Left renal cortex interstitium (tissue), 4 donors: Measurements from ENCODE around the gene CNN2. TPM values are rescaled to one million over a fixed set of nuclear protein-coding genes. Genes with fewer than 3 reads are reported as not detected.

ENCODE experiments used
- DNase-seq, 4 donors: peaks; one replicate each; pipeline ENCODE4 v3.0.0-alpha.2; 2013; ENCODE audit warnings: low read depth in 4 of 4, low spot score in 2 of 4, missing footprints in 1 of 4
- polyA plus RNA-seq, 4 donors: library from polyadenylated mRNA; unstranded; fragments of 120-200 nt; gene quantifications; one replicate each; pipeline ENCODE4 v1.2.1, GENCODE V29; 2013; ENCODE audit not compliant: insufficient read length in 4 of 4

Gene CNN2
- polyA plus RNA-seq, result 100 to 1,000 TPM; 163 to 215 (median 186) TPM

DNA sequence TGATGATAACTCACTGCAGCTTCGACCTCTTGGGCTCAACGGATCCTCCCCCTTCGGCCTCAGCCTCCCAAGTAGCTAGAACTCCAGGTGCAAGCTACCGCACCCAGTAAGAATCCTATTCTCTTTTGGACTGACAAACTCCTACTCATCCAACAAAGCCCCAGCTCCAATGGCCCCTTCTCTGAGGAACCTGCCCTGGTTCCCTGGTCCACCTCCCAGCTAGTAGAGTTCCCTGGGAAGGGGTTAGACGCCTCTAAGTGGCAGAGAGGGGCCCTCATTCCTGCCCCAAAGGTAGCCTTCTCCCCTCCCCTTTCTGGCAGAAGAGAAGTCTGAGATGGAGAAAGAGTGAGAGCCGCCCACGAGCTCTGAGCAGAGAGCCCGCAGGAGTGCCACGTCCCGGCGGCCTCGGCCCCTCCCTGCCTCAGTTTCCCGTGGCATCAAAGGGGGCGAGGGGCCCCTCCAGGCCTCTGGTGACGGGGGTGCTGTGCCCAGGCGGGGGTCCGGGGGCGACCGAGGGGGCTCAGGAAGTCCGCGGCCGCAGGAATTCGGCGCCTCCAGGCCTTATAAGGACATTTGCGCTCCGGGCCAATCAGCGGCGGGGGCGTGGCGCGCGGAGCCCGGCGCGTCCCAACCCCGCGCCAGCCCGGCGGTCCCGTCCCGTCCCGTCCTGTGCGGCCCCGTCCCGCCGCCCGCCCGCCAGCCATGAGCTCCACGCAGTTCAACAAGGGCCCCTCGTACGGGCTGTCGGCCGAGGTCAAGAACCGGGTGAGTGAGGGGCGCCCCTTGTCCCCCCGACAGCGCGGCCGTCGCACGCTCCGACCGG, at the start of gene CNN2:
CNN2 (plus strand) TSS at position 649 of the 823 bp plus-strand sequence; CDS start at position 703, 54 bp downstream.
- peak in 1 of 4 donors; percentile 73 for DNase-seq

DNA sequence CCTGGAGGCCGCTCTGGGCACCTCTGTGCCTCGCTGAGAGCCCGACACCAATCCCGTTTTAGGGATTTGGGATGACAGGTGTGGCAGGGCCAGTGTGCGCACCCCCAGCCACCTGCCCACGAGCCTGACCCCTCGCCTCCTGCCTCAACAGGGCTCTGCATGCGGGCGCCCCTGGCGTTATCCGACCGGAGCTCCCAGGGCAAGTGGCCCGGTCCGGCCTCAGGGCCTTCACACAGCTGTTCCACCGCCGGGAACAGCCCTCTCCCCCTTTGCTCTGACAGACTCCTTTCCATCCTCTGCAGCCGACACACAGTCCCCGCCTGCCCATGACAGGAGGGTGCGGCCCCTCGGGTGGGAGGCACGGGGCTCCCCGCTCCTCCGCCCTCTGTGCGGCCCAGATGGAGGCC, 49.3 kb upstream of the CNN2 start:
- DNase-seq, result no peak

DNA sequence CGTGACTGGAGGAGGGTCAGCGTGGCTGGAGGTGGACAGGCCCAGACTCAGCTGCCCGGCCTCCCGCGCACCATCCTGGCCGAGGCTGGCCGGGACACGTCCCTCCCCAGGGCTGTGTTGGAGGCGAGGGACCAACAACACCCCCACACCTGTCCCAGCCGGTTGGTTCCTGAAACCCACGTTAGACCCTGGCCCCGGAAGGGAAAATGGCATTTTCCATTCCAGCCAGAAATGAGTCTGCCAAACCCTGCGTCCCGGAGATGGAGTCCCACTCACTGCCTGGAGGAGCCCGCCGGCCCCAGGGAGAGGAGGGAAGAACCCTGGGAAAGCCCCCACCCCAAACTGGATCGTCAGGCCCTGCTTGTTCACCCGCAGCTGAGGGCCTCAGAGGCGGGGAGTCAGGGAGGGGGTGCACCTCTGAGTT, 47.1 kb upstream of the CNN2 start:
- DNase-seq, result no peak

DNA sequence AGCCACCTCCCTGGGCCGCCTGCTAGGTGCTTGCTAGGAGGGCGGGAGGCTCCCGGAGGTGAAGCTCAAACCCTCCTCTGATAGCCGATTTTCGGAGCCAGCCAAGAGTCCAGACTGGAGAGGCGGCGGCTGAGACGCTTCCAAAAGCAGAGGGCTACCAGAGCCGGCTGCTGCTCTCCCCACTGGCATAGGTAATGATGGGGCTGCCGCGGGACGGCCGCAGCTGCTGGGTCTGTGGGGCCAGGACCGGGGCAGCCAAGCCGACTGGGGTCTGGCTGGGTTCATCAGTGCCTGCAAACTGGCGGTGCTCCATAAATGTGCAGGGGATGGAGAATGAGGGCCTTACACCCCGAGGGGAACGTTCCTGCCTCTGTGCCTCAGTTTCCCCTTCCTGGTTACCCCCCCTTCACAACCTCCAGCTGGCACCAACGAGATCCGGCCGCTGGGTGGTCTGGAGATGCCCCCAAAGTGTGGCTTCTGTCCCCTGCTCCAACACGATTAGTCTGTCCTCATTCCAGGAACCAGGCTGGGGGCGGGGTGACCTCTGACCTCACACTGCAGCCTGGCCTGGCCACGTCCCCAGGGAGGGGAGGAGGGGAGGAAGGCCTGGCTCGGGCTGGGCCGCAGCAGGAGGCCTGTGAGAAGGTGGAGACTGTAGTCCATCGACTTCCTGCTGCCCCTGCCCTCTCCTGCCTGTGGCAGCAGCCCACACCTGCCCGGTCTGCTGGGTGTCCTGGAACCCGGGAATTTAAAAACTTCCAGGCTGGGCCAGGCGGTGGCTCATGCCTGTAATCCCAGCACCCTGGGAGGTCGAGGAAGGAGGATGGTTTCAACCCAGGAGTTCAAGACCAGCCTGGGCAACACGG, 46.0 kb upstream of the CNN2 start:
- DNase-seq, result no peak

DNA sequence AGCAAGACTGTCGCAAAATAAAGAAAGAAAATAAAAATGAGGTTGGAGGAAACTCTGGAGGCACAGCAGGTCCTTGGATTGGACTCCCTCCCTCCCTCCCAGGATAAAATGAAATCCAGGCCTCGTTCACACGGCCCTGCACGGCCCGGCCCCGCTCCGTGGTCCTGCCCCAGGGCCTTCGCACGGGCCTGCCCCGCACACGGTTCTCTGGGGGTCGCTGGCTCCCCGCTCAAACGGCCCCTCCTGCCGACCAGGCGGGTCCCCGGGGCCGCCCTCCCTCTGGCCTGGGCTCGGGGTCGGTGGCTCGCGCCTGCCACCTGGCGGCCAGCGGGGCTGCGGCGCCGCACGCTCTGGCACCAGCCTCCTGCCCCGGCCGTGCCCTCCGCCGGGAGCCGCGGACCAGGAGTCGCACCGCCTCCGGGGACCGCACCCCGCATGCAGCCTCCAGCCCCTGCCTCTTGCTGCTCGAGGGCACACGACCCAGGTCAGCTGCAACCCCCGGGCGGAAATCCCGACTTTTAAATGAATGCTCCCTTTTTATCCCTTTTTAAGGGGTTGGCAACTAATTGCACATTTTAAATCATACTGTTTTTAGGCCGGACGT, 43.7 kb upstream of the CNN2 start:
- DNase-seq, result no peak

DNA sequence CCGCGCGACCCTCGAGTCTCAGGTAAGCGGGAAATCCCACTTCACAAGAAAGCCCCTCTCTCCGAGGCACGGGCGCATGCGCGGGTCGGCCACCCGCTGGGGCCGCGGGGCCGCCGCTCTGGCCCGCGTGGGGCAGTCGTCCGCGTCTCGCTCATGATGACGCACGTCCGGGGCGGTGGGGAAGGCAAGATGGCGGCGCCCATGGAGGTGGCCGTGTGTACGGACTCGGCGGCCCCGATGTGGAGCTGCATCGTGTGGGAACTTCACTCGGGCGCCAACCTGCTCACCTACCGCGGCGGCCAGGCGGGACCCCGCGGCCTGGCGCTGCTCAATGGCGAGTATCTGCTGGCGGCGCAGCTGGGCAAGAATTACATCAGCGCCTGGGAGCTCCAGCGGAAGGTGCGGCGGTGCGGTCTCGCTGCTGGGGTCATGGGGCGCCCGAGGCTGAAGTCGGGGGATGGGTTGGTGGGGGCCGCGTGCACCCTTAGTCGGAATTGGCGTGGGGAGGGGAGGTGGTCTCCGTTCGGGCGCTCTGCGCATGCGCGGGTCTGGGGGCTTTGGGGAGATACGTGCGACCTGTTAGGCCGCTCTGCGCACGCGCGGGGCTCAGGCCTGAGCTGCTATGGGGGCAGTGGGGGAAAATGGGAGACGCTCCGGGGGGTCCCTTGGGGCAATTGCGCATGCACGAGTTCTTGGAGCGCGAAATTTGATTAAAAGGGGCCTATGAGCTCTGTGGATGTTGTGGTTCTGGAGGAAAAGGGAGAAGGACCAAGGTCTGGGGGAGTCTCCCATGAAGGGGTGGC, 42.0 kb upstream of the CNN2 start, which contains the start of gene WDR18:
WDR18 (plus strand) TSS at position 181 of the 803 bp plus-strand sequence; CDS start at position 190, 9 bp downstream.
- DNase-seq, result peak in 3 of 4 donors; percentile 72 to 88 (median 79)

DNA sequence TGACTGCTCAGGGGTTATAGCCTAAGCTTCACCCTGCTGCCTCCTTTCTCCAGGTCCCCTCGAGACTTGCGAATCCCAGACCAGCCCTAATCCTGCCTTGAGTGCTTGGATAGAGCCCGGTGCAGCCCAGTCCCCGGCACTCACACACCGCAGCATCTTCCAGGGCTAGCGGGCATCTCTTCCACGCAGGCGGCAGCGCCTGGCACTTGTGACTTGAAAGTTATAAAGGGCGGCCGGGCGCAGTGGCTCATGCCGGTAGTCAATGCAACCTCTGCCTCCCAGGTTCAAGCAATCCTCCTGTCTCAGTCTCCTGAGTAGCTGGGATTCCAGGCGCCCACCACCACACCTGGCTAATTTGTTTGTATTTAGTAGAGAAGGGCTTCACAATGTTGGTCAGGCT, 40.3 kb upstream of the CNN2 start:
- DNase-seq, result no peak

DNA sequence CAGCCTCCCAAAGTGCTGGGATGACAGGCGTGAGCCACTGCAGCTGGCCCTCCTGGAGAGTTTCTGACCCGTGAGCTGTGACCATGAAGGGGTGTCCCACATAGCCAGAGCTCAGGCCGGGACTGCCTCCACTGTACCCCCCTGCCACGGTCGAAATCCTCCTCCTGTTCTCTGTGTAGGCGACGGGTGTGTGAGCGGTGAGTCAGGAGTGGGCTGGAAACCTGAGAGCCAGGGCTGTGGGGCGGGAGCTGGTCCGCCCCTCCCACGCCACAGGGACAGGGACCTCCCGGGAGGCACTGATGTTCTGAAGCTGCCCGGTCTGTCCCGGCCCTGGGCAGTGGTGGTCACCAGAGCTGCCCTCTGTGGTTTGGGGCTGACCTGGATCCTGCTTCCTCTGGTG, 38.3 kb upstream of the CNN2 start:
- no peak for DNase-seq

DNA sequence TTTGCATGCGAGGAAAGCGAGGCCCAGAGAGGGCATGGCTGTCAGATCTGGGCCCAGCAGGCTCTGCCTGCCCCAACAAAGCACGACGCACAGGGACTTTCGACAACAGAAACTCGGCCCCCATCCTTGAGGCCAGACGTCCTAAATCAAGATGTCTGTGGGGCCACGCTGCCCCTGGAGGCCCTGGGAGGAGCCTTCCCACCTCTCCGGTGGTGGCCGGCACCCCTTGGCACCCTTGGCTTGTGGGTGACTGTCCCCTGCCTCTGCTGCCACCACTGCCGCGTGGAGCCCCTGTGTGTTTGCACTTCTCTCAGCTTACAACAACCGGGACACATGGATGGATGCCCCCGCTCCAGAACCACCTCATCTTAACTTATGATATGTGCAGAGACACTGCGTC, 37.9 kb upstream of the CNN2 start:
- DNase-seq, result no peak

DNA sequence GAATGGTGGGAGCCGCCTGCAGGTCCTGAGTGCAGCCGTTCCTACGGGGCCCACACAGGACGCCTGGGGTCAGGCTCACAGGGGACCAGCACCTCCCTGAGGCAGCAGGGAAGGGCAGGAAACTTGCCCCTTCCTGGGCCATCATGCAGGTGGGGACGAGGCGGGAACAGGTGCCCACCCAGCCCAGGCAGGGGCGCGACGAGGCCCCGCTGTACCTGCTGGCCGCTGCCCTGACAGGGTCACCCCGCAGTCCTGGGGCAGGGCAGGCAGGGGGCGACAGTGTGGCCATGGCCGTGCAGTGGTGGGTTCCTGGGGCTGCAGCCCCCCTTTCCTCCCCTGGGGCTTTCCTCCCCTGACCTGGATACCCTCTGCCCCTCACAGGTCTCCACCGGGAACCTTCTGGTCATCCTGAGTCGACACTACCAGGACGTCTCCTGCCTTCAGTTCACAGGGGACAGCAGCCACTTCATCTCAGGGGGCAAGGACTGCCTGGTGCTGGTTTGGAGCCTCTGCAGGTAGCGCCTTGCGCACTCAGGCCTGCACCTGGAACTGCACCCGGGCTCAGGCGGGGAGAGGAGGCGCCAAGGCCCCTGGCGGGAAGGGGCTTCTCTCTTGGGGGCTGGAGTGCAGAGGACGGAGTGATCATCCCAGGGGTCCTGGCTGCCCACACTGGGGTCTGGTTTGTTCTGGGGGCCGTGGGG, 36.9 kb upstream of the CNN2 start:
- no peak for DNase-seq

DNA sequence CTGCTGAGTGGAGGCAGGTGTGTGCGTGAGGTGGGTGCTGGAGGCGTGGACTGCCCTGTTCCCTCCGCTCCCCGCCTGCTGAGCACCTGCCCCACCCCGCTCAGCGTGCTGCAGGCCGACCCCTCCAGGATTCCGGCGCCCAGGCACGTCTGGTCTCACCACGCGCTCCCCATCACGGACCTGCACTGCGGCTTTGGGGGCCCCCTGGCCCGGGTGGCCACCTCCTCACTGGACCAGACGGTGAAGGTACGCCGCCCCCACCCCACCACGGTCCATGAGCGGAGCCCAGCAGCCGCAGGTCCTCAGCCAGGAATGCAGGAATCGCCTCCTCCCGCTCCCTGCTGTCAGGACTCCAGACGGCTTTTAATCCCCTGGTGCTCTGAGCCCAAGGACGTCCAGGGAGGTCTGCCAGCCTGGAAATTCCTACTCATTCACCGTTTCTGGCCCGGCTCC, 36.3 kb upstream of the CNN2 start:
- DNase-seq, result no peak

DNA sequence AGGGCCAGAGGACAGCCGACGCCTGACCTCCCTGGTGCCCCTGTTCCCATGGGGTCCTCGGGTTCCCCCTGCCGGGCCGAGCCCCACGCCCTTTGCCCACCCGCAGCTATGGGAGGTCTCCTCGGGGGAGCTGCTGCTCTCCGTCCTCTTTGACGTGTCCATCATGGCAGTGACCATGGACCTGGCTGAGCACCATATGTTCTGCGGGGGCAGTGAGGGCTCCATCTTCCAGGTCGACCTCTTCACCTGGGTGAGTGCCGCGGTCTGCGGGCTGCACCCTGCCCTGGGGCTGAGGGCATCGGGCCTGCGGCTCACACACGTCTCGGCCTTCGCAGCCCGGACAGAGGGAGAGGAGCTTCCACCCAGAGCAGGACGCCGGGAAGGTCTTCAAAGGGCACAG, 35.7 kb upstream of the CNN2 start:
- DNase-seq, result no peak

DNA sequence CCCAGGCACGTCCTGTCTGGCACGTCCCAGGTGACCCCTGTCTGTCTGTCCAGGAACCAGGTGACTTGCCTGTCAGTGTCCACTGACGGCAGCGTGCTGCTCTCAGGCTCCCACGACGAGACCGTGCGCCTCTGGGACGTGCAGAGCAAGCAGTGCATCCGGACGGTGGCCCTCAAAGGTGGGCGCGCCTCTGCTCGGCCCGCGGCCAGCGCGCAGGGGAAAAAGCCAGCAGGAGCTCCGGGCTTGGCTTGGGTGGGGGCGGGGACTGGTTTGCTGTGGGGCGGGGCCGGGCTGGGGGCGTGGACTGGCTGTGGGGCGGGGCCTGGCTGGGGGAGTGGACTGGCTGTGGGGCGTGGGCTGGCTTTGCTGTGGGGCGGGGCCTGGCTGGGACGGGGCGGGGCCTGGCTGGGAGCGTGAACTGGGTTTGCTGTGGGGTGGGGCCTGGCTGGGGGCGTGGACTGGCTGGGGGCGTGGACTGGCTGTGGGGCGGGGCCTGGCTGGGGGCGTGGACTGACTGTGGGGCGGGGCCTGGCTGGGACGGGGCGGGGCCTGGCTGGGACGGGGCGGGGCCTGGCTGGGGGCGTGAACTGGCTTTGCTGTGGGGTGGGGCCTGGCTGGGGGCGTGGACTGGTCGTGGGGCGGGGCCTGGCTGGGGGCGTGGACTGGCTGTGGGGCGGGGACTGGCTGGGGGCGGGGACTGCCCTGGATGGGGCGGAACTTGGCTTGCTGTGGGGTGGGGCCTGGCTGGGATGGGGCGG, 35.1 kb upstream of the CNN2 start:
- DNase-seq, result no peak

DNA sequence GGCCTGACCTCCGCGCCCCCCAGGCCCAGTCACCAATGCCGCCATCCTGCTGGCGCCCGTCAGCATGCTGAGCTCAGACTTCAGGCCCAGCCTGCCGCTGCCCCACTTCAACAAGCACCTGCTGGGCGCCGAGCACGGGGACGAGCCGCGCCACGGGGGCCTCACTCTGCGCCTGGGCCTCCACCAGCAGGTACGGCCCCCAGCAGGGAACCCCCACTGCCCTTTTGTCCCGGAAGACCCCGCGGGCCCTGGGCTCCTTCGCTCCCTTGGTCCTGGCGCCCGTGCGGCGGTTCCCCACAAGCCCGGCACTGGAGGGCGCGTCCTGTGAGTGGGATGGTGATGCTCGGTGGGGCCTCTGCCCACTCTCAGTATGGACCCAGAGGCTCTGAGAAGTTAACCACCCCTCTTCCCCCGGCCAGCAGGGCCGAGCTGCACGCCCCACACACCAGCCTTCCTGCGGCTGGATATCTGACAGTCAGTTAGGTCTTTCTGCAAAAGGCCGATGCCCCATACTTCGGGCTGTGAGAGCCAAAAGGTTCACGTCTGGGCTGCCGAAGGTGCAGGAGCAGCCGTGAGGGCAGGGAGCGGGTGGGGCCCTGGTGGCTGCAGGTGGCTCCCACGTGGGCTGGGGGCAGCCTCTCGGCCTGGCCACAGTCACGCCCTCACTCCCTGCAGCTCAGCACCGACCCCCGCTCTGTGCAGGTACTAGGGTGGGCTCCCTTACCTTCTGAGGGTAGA, 34.3 kb upstream of the CNN2 start:
- DNase-seq, result no peak

DNA sequence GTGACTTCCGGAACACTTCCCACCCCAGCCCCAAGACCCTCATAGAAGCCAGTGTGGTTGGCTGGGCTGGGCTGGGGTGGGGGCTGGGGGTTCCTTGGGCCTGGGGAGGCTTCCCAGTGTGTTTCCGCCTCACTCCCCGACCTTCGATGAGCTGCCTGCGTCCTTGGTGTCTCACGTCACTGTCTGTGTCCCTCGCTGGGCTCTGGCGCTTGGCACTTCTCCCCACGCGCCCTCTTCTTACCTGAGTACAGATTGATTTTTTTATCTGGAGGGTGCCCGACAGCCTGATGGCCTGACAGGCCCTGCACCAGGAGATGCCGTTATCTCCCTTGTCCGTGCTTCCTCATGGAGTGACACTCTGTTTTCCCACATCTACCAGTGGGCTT, 33.7 kb upstream of the CNN2 start:
- no peak for DNase-seq

DNA sequence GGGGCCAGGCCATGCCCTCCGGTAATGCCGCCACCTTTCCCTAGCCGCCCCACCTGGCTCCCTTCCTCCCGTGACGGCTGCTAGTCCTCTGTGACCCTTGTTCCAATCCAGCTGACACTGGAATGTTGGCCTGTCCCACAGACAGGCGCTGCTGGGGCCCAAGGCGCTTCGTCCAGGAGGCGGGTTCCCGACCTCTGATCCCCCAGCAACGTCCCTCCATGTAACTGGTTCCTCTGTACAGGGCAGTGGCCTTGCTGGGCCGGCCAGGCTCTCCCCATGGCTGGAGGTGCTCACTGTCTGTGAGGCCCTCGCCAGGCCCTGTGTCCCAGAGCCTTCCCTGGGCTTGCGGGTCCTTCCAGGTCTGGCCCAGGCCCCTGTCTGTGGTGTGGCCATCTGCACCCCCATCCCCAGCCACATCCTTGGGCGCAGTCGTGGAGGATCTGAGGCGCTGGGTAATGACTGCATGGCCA, 33.0 kb upstream of the CNN2 start:
- no peak for DNase-seq

DNA sequence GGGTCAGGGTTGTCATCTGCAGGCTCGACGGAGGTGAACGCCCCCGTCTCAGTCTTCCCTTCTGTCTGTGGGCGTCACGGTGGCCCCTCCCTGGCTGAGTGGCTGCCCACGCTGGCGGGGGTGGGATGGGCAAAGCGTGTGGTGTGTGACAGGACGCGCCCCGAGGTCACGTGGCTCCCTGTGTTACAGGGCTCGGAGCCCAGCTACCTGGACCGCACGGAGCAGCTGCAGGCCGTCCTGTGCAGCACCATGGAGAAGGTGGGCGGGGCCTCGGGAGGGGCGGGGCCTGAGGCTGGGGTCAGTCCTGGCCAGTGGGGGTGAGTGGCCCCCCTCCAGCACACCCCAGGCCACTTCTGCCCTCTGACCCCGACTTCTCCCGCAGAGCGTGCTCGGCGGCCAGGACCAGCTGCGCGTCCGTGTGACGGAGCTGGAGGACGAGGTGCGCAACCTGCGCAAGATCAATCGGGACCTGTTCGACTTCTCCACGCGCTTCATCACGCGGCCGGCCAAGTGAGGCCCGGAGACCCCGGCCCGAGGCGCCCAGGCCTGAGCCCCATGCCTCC, 32.5 kb upstream of the CNN2 start:
- DNase-seq, result no peak

DNA sequence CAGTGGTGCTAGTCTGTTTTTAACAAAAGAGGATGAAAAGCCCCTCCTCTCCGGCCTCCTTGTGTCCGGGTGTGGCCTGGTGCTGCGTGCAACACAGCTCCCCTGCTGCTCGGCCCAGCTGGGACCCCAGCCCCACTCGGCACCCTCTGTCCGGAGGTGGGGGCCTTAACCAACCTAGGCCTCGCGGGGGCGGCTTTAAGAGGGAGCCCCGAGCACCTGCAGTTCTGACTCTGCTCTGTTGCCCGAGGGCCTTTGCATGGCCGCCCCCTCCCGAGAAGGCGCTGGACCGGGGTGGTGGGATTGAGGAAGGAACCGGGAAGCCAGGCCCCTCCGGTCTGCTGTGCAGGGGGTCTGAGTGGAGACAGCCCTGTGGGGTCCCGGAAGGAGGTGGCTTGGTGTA, 31.9 kb upstream of the CNN2 start:
- DNase-seq, result no peak
